Measurements from ENCODE around the gene KANK4.

Gene KANK4

GRCh38 chr1:62321446-62321845, 2.2 kb upstream of the KANK4 start:
- TF ChIP-seq CTBP1 (IDR thresholded peaks at IDR 0.05; ENCODE audit: borderline replicate concordance) (no peak), ELF4 (IDR thresholded peaks at IDR 0.05) (no peak), NFRKB (IDR thresholded peaks at IDR 0.05) (no peak), FOXK2 (IDR thresholded peaks at IDR 0.05) (no peak), LEF1 (IDR thresholded peaks at IDR 0.05; ENCODE audit: borderline replicate concordance) (no peak), FOXA1 (IDR thresholded peaks at IDR 0.05) (no peak), TARDBP (IDR thresholded peaks at IDR 0.05) (no peak), SUZ12 (IDR thresholded peaks at IDR 0.05) (no peak), ARNT (IDR thresholded peaks at IDR 0.05) (no peak), L3MBTL2 (conservative IDR thresholded peaks at IDR 0.05) (no peak), HDGF (IDR thresholded peaks at IDR 0.05; ENCODE audit: borderline replicate concordance) (no peak), BHLHE40 (IDR thresholded peaks at IDR 0.05; ENCODE audit: borderline replicate concordance) (no peak), ZNF384 (IDR thresholded peaks at IDR 0.05) (no peak), SP1 (IDR thresholded peaks at IDR 0.05) (no peak), FOXM1 (IDR thresholded peaks at IDR 0.05; ENCODE audit: borderline replicate concordance) (no peak)
- TF ChIP-seq, protein P1, sequence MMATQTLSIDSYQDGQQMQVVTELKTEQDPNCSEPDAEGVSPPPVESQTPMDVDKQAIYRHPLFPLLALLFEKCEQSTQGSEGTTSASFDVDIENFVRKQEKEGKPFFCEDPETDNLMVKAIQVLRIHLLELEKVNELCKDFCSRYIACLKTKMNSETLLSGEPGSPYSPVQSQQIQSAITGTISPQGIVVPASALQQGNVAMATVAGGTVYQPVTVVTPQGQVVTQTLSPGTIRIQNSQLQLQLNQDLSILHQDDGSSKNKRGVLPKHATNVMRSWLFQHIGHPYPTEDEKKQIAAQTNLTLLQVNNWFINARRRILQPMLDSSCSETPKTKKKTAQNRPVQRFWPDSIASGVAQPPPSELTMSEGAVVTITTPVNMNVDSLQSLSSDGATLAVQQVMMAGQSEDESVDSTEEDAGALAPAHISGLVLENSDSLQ (IDR thresholded peaks at IDR 0.05): no peak
- POLR2A ChIA-PET: no interaction called here
- CTCF ChIA-PET: interaction anchor here (0.6 kb wide), 1 partner anchor 77 kb away, joined by 3 read pairs; no protein-coding TSS in a partner anchor
- DNase-seq (ENCODE audit: extremely low spot score): no peak

DNA sequence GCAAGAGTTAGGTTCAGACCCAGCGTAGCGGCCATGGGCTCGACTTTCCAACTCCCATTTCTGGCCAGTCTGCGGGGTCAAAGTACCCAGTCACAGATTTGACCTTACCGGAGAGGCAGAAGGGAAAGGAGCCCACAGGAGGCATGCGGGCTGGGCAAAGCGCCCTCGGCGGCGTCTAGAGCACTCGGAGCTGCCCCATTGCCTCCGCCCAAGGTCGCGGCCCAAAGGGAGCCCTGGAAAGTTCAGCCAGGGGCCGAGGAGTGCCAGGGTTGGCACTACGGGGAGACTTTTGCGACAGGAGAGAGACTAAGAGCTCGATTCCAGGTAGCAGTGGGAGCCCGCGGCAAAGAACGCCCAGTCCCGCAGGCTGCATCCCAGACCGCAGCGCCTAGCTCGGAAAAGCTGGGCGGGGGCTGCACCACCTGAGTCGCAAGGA, 896 bp downstream of the KANK4 start:
- CTCF ChIA-PET: no interaction called here

DNA sequence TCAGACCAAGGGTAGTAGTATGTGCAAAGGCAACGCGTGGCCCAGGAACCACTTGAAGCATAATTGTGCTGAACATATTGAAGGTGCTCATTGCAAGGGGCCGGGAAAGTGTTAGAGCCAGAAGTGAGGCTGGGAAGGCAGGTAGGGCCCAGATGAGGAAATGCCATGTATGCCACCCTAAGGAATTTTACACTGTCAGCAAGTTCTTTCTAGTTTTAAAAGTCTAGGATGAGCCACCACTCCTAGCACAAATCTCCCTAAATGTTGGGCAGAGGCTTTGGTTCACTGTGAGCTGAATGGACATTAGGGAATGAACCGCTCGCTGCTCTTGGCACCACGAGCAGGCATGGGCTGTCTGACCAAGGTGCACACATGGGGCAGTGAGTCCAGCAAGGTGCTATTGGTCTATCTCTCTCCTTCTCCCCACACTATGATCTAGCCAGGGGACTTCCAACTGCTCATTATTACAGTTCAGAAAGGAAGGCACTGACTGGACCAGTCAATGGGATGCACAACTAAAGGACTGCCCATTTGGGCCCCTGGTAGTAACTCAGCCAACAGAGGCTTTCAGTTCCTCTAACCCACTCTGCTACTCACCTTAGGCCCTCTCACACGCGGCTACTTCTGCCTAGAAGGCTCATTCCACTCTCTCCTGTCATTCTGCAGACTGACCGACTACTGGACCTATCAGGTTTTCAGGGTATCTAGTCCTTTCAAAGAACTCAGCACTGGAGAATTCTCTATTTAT, 2.0 kb downstream of the KANK4 start:
- DNase-seq (ENCODE audit: extremely low spot score): no peak
- ChIA-PET CTCF (no interaction called here), POLR2A (no interaction called here)
- TF ChIP-seq SUZ12 (IDR thresholded peaks at IDR 0.05) (no peak), CTBP1 (IDR thresholded peaks at IDR 0.05; ENCODE audit: borderline replicate concordance) (no peak), HDGF (IDR thresholded peaks at IDR 0.05; ENCODE audit: borderline replicate concordance) (no peak), NFRKB (IDR thresholded peaks at IDR 0.05) (no peak), LEF1 (IDR thresholded peaks at IDR 0.05; ENCODE audit: borderline replicate concordance) (no peak), L3MBTL2 (conservative IDR thresholded peaks at IDR 0.05) (no peak), SP1 (IDR thresholded peaks at IDR 0.05) (no peak), BHLHE40 (IDR thresholded peaks at IDR 0.05; ENCODE audit: borderline replicate concordance) (no peak), FOXM1 (IDR thresholded peaks at IDR 0.05; ENCODE audit: borderline replicate concordance) (no peak), FOXK2 (IDR thresholded peaks at IDR 0.05) (no peak), ELF4 (IDR thresholded peaks at IDR 0.05) (no peak), TARDBP (IDR thresholded peaks at IDR 0.05) (no peak), ARNT (IDR thresholded peaks at IDR 0.05) (no peak)
- TF ChIP-seq, protein P1 (IDR thresholded peaks at IDR 0.05): no peak

More for the DNA sequence above, 896 bp downstream of the KANK4 start:
- POLR2A ChIA-PET: no interaction called here
- no peak for DNase-seq (ENCODE audit: extremely low spot score)
- TF ChIP-seq ARNT (IDR thresholded peaks at IDR 0.05): no peak
- TF ChIP-seq, protein P1 (IDR thresholded peaks at IDR 0.05): no peak
- no peak for TF ChIP-seq HDGF (IDR thresholded peaks at IDR 0.05; ENCODE audit: borderline replicate concordance)

GRCh38 chr1:62316135-62316534, 3.1 kb downstream of the KANK4 start:
- POLR2A ChIA-PET: no interaction called here
- CTCF ChIA-PET: no interaction called here
- DNase-seq (ENCODE audit: extremely low spot score): no peak
- TF ChIP-seq FOXA1 (IDR thresholded peaks at IDR 0.05) (no peak), LEF1 (IDR thresholded peaks at IDR 0.05; ENCODE audit: borderline replicate concordance) (no peak), TARDBP (IDR thresholded peaks at IDR 0.05) (no peak), NFRKB (IDR thresholded peaks at IDR 0.05) (no peak), SUZ12 (IDR thresholded peaks at IDR 0.05) (no peak), SP1 (IDR thresholded peaks at IDR 0.05) (no peak), ELF4 (IDR thresholded peaks at IDR 0.05) (no peak), CTBP1 (IDR thresholded peaks at IDR 0.05; ENCODE audit: borderline replicate concordance) (no peak), HDGF (IDR thresholded peaks at IDR 0.05; ENCODE audit: borderline replicate concordance) (no peak), FOXM1 (IDR thresholded peaks at IDR 0.05; ENCODE audit: borderline replicate concordance) (no peak), BHLHE40 (IDR thresholded peaks at IDR 0.05; ENCODE audit: borderline replicate concordance) (no peak), FOXK2 (IDR thresholded peaks at IDR 0.05) (no peak), ARNT (IDR thresholded peaks at IDR 0.05) (no peak)
- TF ChIP-seq, protein P1 (IDR thresholded peaks at IDR 0.05): no peak

- TF ChIP-seq FOXA1 (IDR thresholded peaks at IDR 0.05) (no peak), BHLHE40 (IDR thresholded peaks at IDR 0.05; ENCODE audit: borderline replicate concordance) (no peak), FOXK2 (IDR thresholded peaks at IDR 0.05) (no peak), L3MBTL2 (conservative IDR thresholded peaks at IDR 0.05) (no peak), SUZ12 (IDR thresholded peaks at IDR 0.05) (no peak), HDGF (IDR thresholded peaks at IDR 0.05; ENCODE audit: borderline replicate concordance) (no peak), FOXM1 (IDR thresholded peaks at IDR 0.05; ENCODE audit: borderline replicate concordance) (no peak)
- TF ChIP-seq, protein P1 (IDR thresholded peaks at IDR 0.05): no peak
- CTCF ChIA-PET: no interaction called here
- no peak for DNase-seq (ENCODE audit: extremely low spot score)
- POLR2A ChIA-PET: no interaction called here
Measured at GRCh38 chr1:62315387-62315786, 3.8 kb downstream of the KANK4 start.

All from HEK293T (cell line).